H1 (cell line): Measurements from ENCODE around the gene DCTPP1. TPM values are rescaled to one million over a fixed set of nuclear protein-coding genes. Genes with fewer than 3 reads are reported as not detected.

ENCODE experiments used
- ASH2L ChIP-seq: fragments of 200-600, 300-600 bp; sonication (generic); IDR thresholded peaks from one replicate; pipeline ENCODE4 v1.7.1; 2017; ENCODE audit warnings: low read length
- CHD2 ChIP-seq: IDR thresholded peaks from 2 replicates; pipeline ENCODE4 v1.6.1; 2012; ENCODE audit warnings: low read length, improper control_type of control experiment
- E2F6 ChIP-seq: IDR thresholded peaks from 2 replicates; pipeline ENCODE4 v1.6.1; 2012; ENCODE audit warnings: inconsistent platforms
- HDAC2 ChIP-seq, 2 experiments: fragments of 300-600 bp in 1 of 2; sonication (generic) in 1 of 2; IDR thresholded peaks; 2 replicates each; pipeline ENCODE4 v1.6.1; 2011 to 2012; ENCODE audit warnings: low read depth in 2 of 2, low read length in 2 of 2, mild to moderate bottlenecking in 2 of 2, moderate library complexity in 2 of 2, borderline replicate concordance in 1 of 2, inconsistent platforms in 1 of 2
- KDM4A ChIP-seq: IDR thresholded peaks from one replicate; pipeline ENCODE4 v1.7.1; 2012; ENCODE audit warnings: low read depth, mild to moderate bottlenecking, moderate library complexity, low read length, inconsistent platforms; ENCODE audit not compliant: severe bottlenecking
- SIN3A ChIP-seq, 2 experiments: IDR thresholded peaks in 1 of 2; conservative IDR thresholded peaks in 1 of 2; 2 replicates each; pipeline ENCODE4 v1.6.1; 2011 to 2012; ENCODE audit warnings: low read length in 2 of 2, improper control_type of control experiment in 1 of 2, low read depth in 1 of 2, mild to moderate bottlenecking in 1 of 2
- SIX5 ChIP-seq: IDR thresholded peaks from 2 replicates; pipeline ENCODE4 v1.6.1; 2011; ENCODE audit warnings: mild to moderate bottlenecking, low read depth, low read length
- TAF1 ChIP-seq: IDR thresholded peaks from 2 replicates; pipeline ENCODE4 v1.6.1; 2011; ENCODE audit warnings: mild to moderate bottlenecking, low read depth, low read length
- TBP ChIP-seq: IDR thresholded peaks from 2 replicates; pipeline ENCODE4 v1.6.1; 2011; ENCODE audit warnings: low read depth, low read length, improper control_type of control experiment
- polyA plus RNA-seq, 7 experiments: library from polyadenylated mRNA; depleted of rRNA in 3 of 7; stranded (reverse) in 5 of 7; unstranded in 2 of 7; fragments of >200 nt in 5 of 7; fragments of 200-250 nt in 2 of 7; gene quantifications; 1 replicate in 5 of 7; 2 replicates in 1 of 7; 4 replicates in 1 of 7; pipeline versions ENCODE4 v1.2.1 to v1.2.3, GENCODE V29; 2011 to 2013; ENCODE audit warnings: missing spikeins in 2 of 7, mixed read lengths in 2 of 7
- total RNA-seq: library from RNA; stranded (reverse); fragmentation: NEBNext Ultra II Directional; extraction: Animal tissue kit (Norgen Biotek cat#: 25700); gene quantifications from 2 replicates; pipeline ENCODE4 v1.2.1, GENCODE V29; 2021

DCTPP1 gene
- total and polyA plus RNA-seq, 2 of the 8 experiments (the other 6 are each of a cell fraction or from before 2014, with no cell fraction given), result 94.5 to 103 TPM

GRCh38 chr16:30378236-30379157, 51.3 kb downstream of the DCTPP1 start (continued):
- TF ChIP-seq TAF1 (peak; percentile 84), SIX5 (no peak), E2F6 (peak; percentile 26; the same call in 1 of the 2 replicates), TBP (peak; percentile 74), KDM4A (peak; percentile 58), HDAC2 (IDR thresholded peaks at IDR 0.05; ENCODE audit: borderline replicate concordance in 1 of 2, low read depth in 2 of 2, low read length in 2 of 2) (peak; percentile 35 to 64; a peak in 1 of 4 replicates), SIN3A (conservative IDR thresholded peaks at IDR 0.05 in 1 of 2, IDR thresholded peaks at IDR 0.05 in 1 of 2; ENCODE audit: low read depth in 1 of 2, low read length in 2 of 2) (peak; percentile 41 to 59; a peak in 2 of 4 replicates), ASH2L (peak; percentile 59), CHD2 (peak; percentile 22; the same call in 1 of the 2 replicates)
